HG03457 (cell line): ENCODE measurements around the gene SFXN3.
"Not testable (repeated sequence)": the region's sequence is repeated elsewhere in the genome, so short reads cannot be mapped to it uniquely, and the experiment has no call there.

ENCODE experiments used
- ATAC-seq: cut with Tn5 transposase; IDR thresholded peaks from one replicate; pipeline ENCODE4 v1.9.1; 2021; ENCODE audit warnings: moderate number of reproducible peaks; ENCODE audit not compliant: unreplicated experiment

Gene SFXN3

GRCh38 chr10:101034404-101034803, 3.4 kb downstream of the SFXN3 start:
- ATAC-seq = not testable (repeated sequence)

GRCh38 chr10:101035314-101035713, 4.3 kb downstream of the SFXN3 start:
- ATAC-seq = no peak

- no peak for ATAC-seq
These were observed 5.1 kb downstream of the SFXN3 start for GRCh38 chr10:101035916-101036702.

DNA sequence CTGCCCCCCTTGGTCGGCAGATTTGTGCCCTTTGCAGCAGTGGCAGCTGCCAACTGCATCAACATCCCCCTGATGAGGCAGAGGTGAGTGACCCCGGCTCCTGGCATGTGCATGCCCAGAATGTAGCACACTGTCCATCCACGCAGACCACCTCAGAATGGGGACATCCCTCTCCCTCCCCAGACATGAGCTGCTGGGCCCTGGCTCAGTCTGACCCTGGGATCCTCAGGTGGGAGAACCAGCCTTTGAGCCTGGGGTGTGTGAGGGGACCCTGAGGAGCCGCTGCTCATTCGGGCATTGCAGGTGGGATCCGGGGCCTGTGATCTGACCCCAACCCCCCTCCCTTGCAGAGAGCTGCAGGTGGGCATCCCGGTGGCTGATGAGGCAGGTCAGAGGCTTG, 5.7 kb downstream of the SFXN3 start:
- no peak for ATAC-seq

GRCh38 chr10:101038484-101038883, 7.5 kb downstream of the SFXN3 start:
- no peak for ATAC-seq

- ATAC-seq = no peak
These were observed 9.0 kb downstream of the SFXN3 start for GRCh38 chr10:101040061-101040460.

GRCh38 chr10:101040851-101041250, 9.8 kb downstream of the SFXN3 start:
- no peak for ATAC-seq

DNA sequence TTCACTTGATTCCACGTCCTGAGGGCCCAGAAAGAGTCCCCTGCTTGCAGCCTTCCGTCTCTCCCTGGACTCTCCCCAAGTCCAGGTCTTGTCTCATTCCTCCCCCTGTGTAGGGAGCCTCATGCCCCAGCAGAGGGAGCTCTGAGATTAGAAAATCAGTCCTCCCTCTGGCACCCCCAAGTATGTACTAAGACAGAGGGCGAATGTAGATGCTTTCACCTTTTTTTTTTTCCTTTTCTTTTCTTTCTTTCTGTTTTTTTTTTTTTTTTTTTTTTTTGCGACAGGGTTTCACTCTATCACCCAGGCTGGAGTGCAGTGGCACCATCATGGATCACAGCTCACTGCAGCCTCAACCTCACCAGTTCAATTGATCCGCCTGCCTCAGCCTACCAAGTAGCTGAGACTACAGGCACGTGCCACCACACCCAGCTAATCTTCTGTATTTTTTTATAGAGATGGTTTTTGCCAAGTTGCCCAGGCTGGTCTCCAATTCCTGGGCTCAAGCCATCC, 10.3 kb downstream of the SFXN3 start:
- ATAC-seq = no peak

- ATAC-seq = no peak
These were observed 11.1 kb downstream of the SFXN3 start for GRCh38 chr10:101042118-101042517.

- peak; percentile 84 for ATAC-seq
These were observed 11.8 kb downstream of the SFXN3 start for GRCh38 chr10:101042667-101043362.

DNA sequence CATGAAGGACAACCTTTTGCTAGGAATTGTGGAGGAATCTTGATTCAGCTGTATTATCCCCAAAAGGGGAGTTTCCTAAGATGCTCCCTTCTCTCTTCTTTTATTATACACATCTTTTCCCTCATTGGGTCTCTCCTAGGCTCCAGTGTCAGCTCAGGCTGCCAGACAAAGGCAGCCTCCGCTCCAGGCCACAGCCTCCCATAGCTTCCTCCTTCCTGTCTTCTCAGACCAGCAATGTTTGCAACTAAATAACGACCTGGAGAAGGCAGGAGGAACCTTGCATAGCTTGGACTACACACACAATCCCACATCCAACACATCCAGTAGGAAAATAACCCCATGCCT, 12.3 kb downstream of the SFXN3 start:
- no peak for ATAC-seq

GRCh38 chr10:101044117-101044516, 13.1 kb downstream of the SFXN3 start:
- no peak for ATAC-seq

DNA sequence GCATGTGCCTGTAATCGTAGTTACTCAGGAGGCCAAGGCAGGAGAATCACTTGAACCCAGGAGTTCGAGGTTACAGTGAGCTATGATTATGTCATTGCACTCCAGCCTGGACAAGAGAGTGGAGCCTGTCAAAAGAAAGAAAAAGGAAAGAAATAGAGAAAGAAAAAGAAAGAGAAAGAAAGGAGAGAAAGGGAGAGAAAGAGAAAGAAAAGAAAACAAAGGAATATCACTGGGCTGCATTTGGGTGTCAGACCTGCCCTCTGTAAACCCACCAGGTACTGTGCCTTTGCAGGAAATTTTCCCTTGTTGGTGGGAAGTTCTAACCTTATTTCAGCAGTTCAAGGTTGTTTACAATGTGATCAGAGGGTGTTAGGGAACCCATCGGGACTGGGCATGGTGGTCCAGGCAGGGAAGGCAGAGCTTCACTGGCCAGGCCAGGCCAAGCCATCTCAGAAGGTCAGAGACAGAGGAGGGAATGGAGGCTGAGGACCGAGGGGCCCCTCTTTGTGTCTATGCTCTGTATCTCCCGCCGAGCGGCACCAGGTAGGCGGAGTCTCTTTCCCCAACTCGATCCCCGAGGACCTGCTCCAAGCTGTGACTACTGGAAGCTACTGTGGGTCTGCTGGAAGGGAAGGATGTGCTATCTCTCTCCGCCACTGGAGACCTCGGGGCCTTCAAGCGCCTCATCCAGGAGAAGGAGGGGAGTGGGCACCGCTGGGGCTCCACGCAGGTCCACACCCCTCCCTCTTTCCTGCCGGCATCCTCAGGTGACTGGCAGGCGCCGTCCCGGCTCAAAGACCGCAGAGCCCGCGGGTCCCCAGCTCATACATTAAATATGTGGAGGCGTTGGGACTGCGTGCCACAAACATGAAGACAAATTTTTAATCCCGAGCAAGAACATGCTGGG, 15.6 kb downstream of the SFXN3 start:
- no peak for ATAC-seq

- no peak for ATAC-seq
These were observed 16.2 kb downstream of the SFXN3 start for GRCh38 chr10:101047268-101047667.

DNA sequence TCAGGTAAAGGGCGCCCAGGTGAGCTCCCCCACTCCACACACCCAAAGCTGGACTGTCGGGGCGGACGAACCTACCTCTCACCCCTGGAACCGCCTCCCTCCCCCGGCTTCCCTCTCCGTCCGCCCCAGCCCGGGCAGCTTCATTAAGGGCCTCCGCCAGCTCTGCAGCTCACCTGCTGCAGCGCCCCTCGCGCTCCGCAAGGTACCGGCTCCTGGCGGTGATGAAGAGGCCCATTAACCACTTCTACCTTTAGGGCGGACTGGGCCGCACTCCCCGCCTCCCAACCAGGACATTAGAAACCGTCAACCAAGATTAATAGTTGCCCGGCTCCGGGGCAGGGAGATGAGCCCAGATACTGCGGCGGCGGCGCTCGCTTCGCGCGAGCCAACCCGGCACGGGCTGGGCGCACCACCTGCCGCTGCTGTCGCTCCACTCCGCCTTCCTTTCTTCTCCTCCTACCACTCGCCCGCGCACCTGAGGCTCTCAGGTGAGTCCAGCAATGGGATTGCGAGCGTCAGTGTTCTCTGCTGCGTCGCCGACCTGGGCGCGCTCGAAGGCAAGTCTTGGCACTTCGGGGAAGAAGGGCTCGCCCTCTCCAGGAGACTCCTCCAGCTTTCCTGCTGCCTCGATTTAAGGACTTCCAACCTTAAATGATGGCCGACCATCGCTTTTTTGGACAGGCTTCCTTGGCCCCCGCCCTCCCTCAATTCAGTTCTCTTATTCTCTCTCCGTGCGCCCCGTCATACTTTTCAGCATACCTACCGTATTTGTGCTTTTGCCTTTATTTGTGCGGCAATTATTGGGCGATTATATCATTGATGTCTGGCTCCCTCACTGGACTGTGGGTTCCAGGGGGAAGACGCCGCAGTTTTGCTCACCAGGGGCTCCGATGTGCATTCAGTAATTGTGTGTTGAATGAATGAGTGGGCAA, 17.2 kb downstream of the SFXN3 start:
- no peak for ATAC-seq

- ATAC-seq = no peak
These were observed 19.4 kb downstream of the SFXN3 start for GRCh38 chr10:101050208-101051069.

DNA sequence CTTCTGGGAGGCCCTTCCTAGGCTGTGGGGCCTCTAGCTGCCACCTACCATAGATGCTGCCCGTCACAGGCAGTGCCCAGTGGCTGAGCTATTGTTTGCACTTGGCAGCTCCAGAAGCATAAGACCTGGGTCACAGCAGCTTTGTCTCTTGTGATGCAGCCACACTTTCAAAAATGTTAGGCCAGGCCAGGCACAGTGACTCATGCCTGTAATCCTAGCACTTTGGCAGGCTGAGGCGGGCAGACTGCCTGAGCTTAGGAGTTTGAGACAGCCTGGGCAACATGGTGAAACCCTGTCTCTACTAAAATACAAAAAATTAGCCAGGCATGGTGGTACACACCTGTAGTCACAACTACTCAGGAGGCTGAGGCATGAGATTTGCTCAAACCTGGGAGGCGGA, 21.3 kb downstream of the SFXN3 start:
- ATAC-seq = no peak

GRCh38 chr10:101053516-101053915, 22.5 kb downstream of the SFXN3 start:
- ATAC-seq = no peak

- no peak for ATAC-seq
These were observed 23.3 kb downstream of the SFXN3 start for GRCh38 chr10:101054351-101054750.
